GM12891 (cell line): Measurements from ENCODE around the gene KLHL36.

Source experiments
- POLR2A ChIP-seq: IDR thresholded peaks from 2 replicates; pipeline ENCODE4 v1.6.1; 2011; ENCODE audit warnings: low read depth, low read length, control low read depth
- POLR2AphosphoS5 ChIP-seq: IDR thresholded peaks from 2 replicates; pipeline ENCODE4 v1.6.1; 2011; ENCODE audit warnings: low read depth, low read length, control low read depth

- no peak for TF ChIP-seq POLR2A
- no peak for TF ChIP-seq POLR2AphosphoS5
These were observed 27.1 kb downstream of the KLHL36 start for GRCh38 chr16:84675423-84675822.
